ENCODE measurements around the gene TMC2.

GRCh38 chr20:2558581-2559278, 22.4 kb downstream of the TMC2 start:
- TF ChIP-seq, protein P1, sequence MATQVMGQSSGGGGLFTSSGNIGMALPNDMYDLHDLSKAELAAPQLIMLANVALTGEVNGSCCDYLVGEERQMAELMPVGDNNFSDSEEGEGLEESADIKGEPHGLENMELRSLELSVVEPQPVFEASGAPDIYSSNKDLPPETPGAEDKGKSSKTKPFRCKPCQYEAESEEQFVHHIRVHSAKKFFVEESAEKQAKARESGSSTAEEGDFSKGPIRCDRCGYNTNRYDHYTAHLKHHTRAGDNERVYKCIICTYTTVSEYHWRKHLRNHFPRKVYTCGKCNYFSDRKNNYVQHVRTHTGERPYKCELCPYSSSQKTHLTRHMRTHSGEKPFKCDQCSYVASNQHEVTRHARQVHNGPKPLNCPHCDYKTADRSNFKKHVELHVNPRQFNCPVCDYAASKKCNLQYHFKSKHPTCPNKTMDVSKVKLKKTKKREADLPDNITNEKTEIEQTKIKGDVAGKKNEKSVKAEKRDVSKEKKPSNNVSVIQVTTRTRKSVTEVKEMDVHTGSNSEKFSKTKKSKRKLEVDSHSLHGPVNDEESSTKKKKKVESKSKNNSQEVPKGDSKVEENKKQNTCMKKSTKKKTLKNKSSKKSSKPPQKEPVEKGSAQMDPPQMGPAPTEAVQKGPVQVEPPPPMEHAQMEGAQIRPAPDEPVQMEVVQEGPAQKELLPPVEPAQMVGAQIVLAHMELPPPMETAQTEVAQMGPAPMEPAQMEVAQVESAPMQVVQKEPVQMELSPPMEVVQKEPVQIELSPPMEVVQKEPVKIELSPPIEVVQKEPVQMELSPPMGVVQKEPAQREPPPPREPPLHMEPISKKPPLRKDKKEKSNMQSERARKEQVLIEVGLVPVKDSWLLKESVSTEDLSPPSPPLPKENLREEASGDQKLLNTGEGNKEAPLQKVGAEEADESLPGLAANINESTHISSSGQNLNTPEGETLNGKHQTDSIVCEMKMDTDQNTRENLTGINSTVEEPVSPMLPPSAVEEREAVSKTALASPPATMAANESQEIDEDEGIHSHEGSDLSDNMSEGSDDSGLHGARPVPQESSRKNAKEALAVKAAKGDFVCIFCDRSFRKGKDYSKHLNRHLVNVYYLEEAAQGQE (IDR thresholded peaks at IDR 0.05; ENCODE audit: insufficient replicate concordance, low read depth) = no peak
- TF ChIP-seq, protein P2, sequence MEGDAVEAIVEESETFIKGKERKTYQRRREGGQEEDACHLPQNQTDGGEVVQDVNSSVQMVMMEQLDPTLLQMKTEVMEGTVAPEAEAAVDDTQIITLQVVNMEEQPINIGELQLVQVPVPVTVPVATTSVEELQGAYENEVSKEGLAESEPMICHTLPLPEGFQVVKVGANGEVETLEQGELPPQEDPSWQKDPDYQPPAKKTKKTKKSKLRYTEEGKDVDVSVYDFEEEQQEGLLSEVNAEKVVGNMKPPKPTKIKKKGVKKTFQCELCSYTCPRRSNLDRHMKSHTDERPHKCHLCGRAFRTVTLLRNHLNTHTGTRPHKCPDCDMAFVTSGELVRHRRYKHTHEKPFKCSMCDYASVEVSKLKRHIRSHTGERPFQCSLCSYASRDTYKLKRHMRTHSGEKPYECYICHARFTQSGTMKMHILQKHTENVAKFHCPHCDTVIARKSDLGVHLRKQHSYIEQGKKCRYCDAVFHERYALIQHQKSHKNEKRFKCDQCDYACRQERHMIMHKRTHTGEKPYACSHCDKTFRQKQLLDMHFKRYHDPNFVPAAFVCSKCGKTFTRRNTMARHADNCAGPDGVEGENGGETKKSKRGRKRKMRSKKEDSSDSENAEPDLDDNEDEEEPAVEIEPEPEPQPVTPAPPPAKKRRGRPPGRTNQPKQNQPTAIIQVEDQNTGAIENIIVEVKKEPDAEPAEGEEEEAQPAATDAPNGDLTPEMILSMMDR (IDR thresholded peaks at IDR 0.05; ENCODE audit: insufficient read depth, low read length) = no peak
- no peak for TF ChIP-seq POLR2AphosphoS5 (IDR thresholded peaks at IDR 0.05; ENCODE audit: low read depth)
- no peak for TF ChIP-seq SPI1 (IDR thresholded peaks at IDR 0.05; ENCODE audit: borderline replicate concordance, low read depth)

Measured in HL-60 (cell line).